Osteocyte (in vitro differentiated cells): ENCODE results near the gene ANKS1B. TPM values are rescaled to one million over a fixed set of nuclear protein-coding genes. Genes with fewer than 3 reads are reported as not detected.

Experiments used
- DNase-seq: peaks from one replicate; pipeline ENCODE4 v3.0.0; 2021; ENCODE audit warnings: mixed read lengths; ENCODE audit not compliant: unreplicated experiment; ENCODE audit errors: extremely low spot score
- H3K27ac Mint-ChIP-seq: one replicate; pipeline ENCODE4 v1.8.0; 2021; ENCODE audit warnings: mild to moderate bottlenecking, mixed read lengths; ENCODE audit not compliant: unreplicated experiment
- H3K27me3 Mint-ChIP-seq: one replicate; pipeline ENCODE4 v1.8.0; 2021; ENCODE audit warnings: mixed read lengths; ENCODE audit not compliant: unreplicated experiment
- H3K36me3 Mint-ChIP-seq: one replicate; pipeline ENCODE4 v1.8.0; 2021; ENCODE audit warnings: mixed read lengths; ENCODE audit not compliant: unreplicated experiment
- H3K4me1 Mint-ChIP-seq: one replicate; pipeline ENCODE4 v1.8.0; 2021; ENCODE audit warnings: mixed read lengths; ENCODE audit not compliant: unreplicated experiment
- H3K4me3 Mint-ChIP-seq: one replicate; pipeline ENCODE4 v1.8.0; 2021; ENCODE audit warnings: mild to moderate bottlenecking, moderate library complexity, mixed read lengths; ENCODE audit not compliant: unreplicated experiment
- H3K9me3 Mint-ChIP-seq: one replicate; pipeline ENCODE4 v1.8.0; 2021; ENCODE audit warnings: mixed read lengths; ENCODE audit not compliant: unreplicated experiment
- CTCF ChIP-seq: fragments of 200-600 bp; sonication (generic); IDR thresholded peaks from 2 replicates; pipeline ENCODE4 v1.5.0; 2021; ENCODE audit warnings: antibody characterized with exemption, mild to moderate bottlenecking, moderate library complexity
- total RNA-seq: library from RNA; stranded (reverse); gene quantifications from 2 replicates; pipeline ENCODE4 v1.2.1, GENCODE V29; 2021

ANKS1B gene
- total RNA-seq, 1 donor from 2014 or later, result 0.70 TPM

- no peak for TF ChIP-seq CTCF
- Mint-ChIP-seq H3K36me3 (no peaks in the 10 kb centered on the region), H3K27ac (no peak overlapping the region), H3K4me1 (no peaks in the 10 kb centered on the region), H3K4me3 (no peak overlapping the region), H3K27me3 (no peaks in the 10 kb centered on the region), H3K9me3 (no peaks in the 10 kb centered on the region)
- DNase-seq, result no peak
Observed at GRCh38 chr12:99223579-99223978, 761.2 kb downstream of the ANKS1B start.

- no peak for DNase-seq
- H3K4me1 Mint-ChIP-seq, result no peaks in the 10 kb centered on the region
- no peak overlapping the region for H3K27ac Mint-ChIP-seq
- H3K4me3 Mint-ChIP-seq, result no peak overlapping the region
- H3K9me3 Mint-ChIP-seq, result peaks cover 34% of the 10 kb centered on the region
- TF ChIP-seq CTCF, result no peak
- no peaks in the 10 kb centered on the region for H3K36me3 Mint-ChIP-seq
- H3K27me3 Mint-ChIP-seq, result no peaks in the 10 kb centered on the region
Observed at GRCh38 chr12:99213047-99213446, 771.7 kb downstream of the ANKS1B start.

- DNase-seq, result no peak
- Mint-ChIP-seq H3K4me3 (no peak overlapping the region), H3K36me3 (no peaks in the 10 kb centered on the region), H3K27ac (no peak overlapping the region), H3K4me1 (no peaks in the 10 kb centered on the region), H3K27me3 (no peaks in the 10 kb centered on the region), H3K9me3 (peaks cover 34% of the 10 kb centered on the region)
- no peak for TF ChIP-seq CTCF
Observed at GRCh38 chr12:99212275-99212674, 772.5 kb downstream of the ANKS1B start.

GRCh38 chr12:99205111-99205510 is 779.6 kb downstream of the ANKS1B start:
- H3K9me3 Mint-ChIP-seq, result peaks cover 8% of the 10 kb centered on the region
- no peaks in the 10 kb centered on the region for H3K27me3 Mint-ChIP-seq
- no peak for TF ChIP-seq CTCF
- DNase-seq, result no peak
- H3K4me3 Mint-ChIP-seq, result no peak overlapping the region
- H3K36me3 Mint-ChIP-seq, result no peaks in the 10 kb centered on the region
- no peak overlapping the region for H3K27ac Mint-ChIP-seq
- H3K4me1 Mint-ChIP-seq, result no peaks in the 10 kb centered on the region

- no peaks in the 10 kb centered on the region for H3K4me1 Mint-ChIP-seq
- no peak overlapping the region for H3K4me3 Mint-ChIP-seq
- H3K27me3 Mint-ChIP-seq, result no peaks in the 10 kb centered on the region
- H3K36me3 Mint-ChIP-seq, result no peaks in the 10 kb centered on the region
- H3K9me3 Mint-ChIP-seq, result no peaks in the 10 kb centered on the region
- no peak for DNase-seq
- no peak for TF ChIP-seq CTCF
- no peak overlapping the region for H3K27ac Mint-ChIP-seq
Observed at GRCh38 chr12:99201906-99202645, 782.7 kb downstream of the ANKS1B start.
